Pancreas (tissue), 10 donors: ENCODE measurements around the gene S100A6. TPM values are rescaled to one million over a fixed set of nuclear protein-coding genes. Genes with fewer than 3 reads are reported as not detected.

Source experiments
- ATAC-seq, 4 donors: fragments of 200-7000 bp; cut with Tn5 transposase; one replicate each; pipeline versions ENCODE4 v1.8.0 to v1.9.1; 2020; ENCODE audit warnings: mild to moderate bottlenecking in 4 of 4, moderate library complexity in 4 of 4
- DNase-seq, 6 donors: peaks; one replicate each; pipeline ENCODE4 v3.0.0-alpha.2; 2020
- FAIRE-seq: peaks from 2 replicates; lab custom pipeline; 2012; peaks lifted over from hg19 to GRCh38; lab: Jason Lieb, UNC
- H3K27ac ChIP-seq, 4 donors: fragments of 200-600 bp; sonication (generic); 1 replicate in 3 of 4; 2 replicates in 1 of 4; pipeline versions ENCODE4 v1.5.0 to v1.8.0; 2020
- H3K27me3 ChIP-seq, 4 donors: fragments of 200-600 bp; one replicate each; pipeline ENCODE4 v1.8.0; 2021
- H3K36me3 ChIP-seq, 3 donors: fragments of 200-600 bp; sonication (generic) in 1 of 3; one replicate each; pipeline versions ENCODE4 v1.5.0 to v1.8.0; 2020 to 2021
- H3K4me1 ChIP-seq, 3 donors: fragments of 200-600 bp; one replicate each; pipeline ENCODE4 v1.8.0; 2021
- H3K4me3 ChIP-seq, 4 donors: fragments of 200-600 bp; sonication (generic) in 2 of 4; one replicate each; pipeline versions ENCODE4 v1.5.0 to v1.8.0; 2020 to 2021
- H3K9me3 ChIP-seq, 4 donors: fragments of 200-600 bp; one replicate each; pipeline ENCODE4 v1.8.0; 2021
- CTCF ChIP-seq, 4 donors: fragments of 200-600 bp; sonication (generic) in 3 of 4; IDR thresholded peaks; one replicate each; pipeline versions ENCODE4 v1.5.0 to v1.8.0; 2021; ENCODE audit warnings: antibody characterized with exemption in 4 of 4
- WGBS, 2 donors: extraction: QIAGEN DNeasy Blood & Tissue Kit; methylation state at CpG; one replicate each; pipeline ENCODE4 v1.1.7; 2013; 5-methylcytosine and 5-hydroxymethylcytosine counted together
- intact Hi-C, 3 donors: fragments of 100-400 bp; cut with DNase I; formaldehyde crosslinking; loops; one replicate each; pipeline versions ENCODE4 v1.11.1 to v1.14.2; 2022
- polyA plus RNA-seq, 2 donors: library from polyadenylated mRNA; stranded (reverse); fragments of 200-250 nt; gene quantifications; one replicate each; pipeline ENCODE4 v1.2.3, GENCODE V29; 2013
- total RNA-seq, 6 donors: library from RNA; stranded (reverse); fragmentation: NEBNext Ultra II Directional in 4 of 6; extraction: Animal tissue kit (Norgen Biotek cat#: 25700) in 4 of 6; gene quantifications; one replicate each; pipeline versions ENCODE4 v1.2.1 to v1.2.4, GENCODE V29; 2021 to 2023
- donor health status: healthy with polysubstance abuse.
- donor health status: DM: no; HTN: no; CAD: no; lungs with moderate emphysema.
- donor health status: DM: no; HTN: no; CAD: no.
- donor health status: control.
- donor health status: control.
- donor health status: Bipolar disorder and iron deficiency.
- donor health status: DM: yes; HTN: yes; CAD: no.
- donor health status: DM: no; HTN: no; CAD: no.
- donor health status: DM: no; HTN: no; CAD: no.
- donor health status: DM: yes; HTN: yes; CAD: no.

Gene S100A6
- total and polyA plus RNA-seq, 8 donors, result 21.4 to 495 (median 105) TPM

- H3K27ac ChIP-seq, result peak overlapping the region in 2 of 4 donors; percentile 34 to 45
- H3K36me3 ChIP-seq, result no peaks in the 10 kb centered on the region
- intact Hi-C loops, result no loop called here
- FAIRE-seq (no peak), DNase-seq (peak in 4 of 6 donors; percentile 30 to 56 (median 40)), ATAC-seq (peak; percentile 60 to 86 (median 78))
- H3K4me3 ChIP-seq, result no peak overlapping the region
- H3K4me1 ChIP-seq, result no peaks in the 10 kb centered on the region
- H3K27me3 ChIP-seq, result no peaks in the 10 kb centered on the region
- WGBS, 2 donors, result 35 to 43% methylated on average over 12 of the region's 12 CpGs
- no peak for TF ChIP-seq CTCF (IDR thresholded peaks at IDR 0.05)
- no peaks in the 10 kb centered on the region for H3K9me3 ChIP-seq
Observed at GRCh38 chr1:153490272-153491051, 45.3 kb downstream of the S100A6 start.

- Histone ChIP-seq H3K9me3 (no peaks in the 10 kb centered on the region), H3K36me3 (no peaks in the 10 kb centered on the region), H3K4me1 (no peaks in the 10 kb centered on the region), H3K27ac (no peak overlapping the region), H3K27me3 (no peaks in the 10 kb centered on the region), H3K4me3 (no peak overlapping the region)
- DNase-seq (no peak), ATAC-seq (peak in 1 of 4 donors; percentile 36), FAIRE-seq (no peak)
- WGBS, 2 donors, result 14% methylated on average over 4 of the region's 4 CpGs
- no peak for TF ChIP-seq CTCF (IDR thresholded peaks at IDR 0.05)
- intact Hi-C loops, result no loop called here
Observed at GRCh38 chr1:153488731-153489130, 47.1 kb downstream of the S100A6 start.

DNA sequence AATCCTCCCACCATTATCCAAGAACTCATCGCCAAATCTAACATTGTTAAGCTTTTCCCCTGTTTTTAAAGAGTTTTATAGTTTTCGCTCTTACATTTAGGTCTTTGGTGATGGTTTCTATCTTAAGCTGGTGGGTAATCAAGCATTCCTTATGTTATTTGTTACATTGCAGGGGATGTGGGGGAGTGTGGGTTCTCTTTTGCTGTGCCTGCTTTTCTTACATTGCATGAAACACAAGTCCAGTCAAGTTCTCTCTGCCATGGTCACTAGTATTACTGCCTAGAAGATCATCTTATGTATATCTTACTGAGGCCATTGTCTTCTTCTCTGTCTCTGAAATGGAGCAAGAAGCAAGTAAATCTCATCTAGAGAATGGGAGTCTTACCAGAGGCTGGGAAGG is 48.1 kb downstream of the S100A6 start:
- no peaks in the 10 kb centered on the region for H3K9me3 ChIP-seq
- H3K36me3 ChIP-seq, result no peaks in the 10 kb centered on the region
- no peak for ATAC-seq
- H3K27me3 ChIP-seq, result no peaks in the 10 kb centered on the region
- no peak overlapping the region for H3K27ac ChIP-seq
- no peak overlapping the region for H3K4me3 ChIP-seq
- no peak for TF ChIP-seq CTCF (IDR thresholded peaks at IDR 0.05)
- no peak for DNase-seq
- intact Hi-C loops, result no loop called here
- WGBS, 2 donors, result 95 to 100% methylated on average over 2 of the region's 2 CpGs
- FAIRE-seq, result no peak
- no peaks in the 10 kb centered on the region for H3K4me1 ChIP-seq

DNA sequence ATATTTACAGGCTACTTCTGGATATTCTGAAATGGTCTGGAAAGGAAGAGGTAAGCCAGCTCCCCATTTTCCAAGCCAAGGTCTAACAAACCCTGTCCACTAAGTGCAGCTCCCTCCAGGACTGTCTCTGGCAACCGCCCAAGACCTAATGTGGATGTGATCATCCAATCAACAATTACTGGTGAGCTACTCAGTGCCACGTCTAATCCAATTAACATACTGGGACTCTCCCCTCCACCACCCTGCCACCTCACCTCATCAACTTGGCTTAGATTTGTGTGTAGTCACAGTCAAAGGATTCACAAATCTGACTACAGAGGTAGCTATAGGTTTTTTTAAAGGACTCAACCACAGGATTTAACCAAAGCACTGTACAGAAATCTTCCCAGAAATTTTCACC is 49.9 kb downstream of the S100A6 start:
- FAIRE-seq, result no peak
- H3K27ac ChIP-seq, result no peak overlapping the region
- H3K9me3 ChIP-seq, result no peaks in the 10 kb centered on the region
- H3K4me1 ChIP-seq, result no peaks in the 10 kb centered on the region
- H3K4me3 ChIP-seq, result no peak overlapping the region
- no peak for DNase-seq
- 54 to 56% methylated on average over 2 of the region's 2 CpGs for WGBS, 2 donors
- no peaks in the 10 kb centered on the region for H3K27me3 ChIP-seq
- H3K36me3 ChIP-seq, result no peaks in the 10 kb centered on the region
- ATAC-seq, result no peak
- intact Hi-C loops, result no loop called here
- no peak for TF ChIP-seq CTCF (IDR thresholded peaks at IDR 0.05)

Other genes with a start within 250 kb of the S100A6 start
- not detected for gene PGLYRP3, start 223.0 kb downstream of the S100A6 start, total RNA-seq
- not detected for gene PGLYRP3, start 223.0 kb downstream of the S100A6 start, polyA plus RNA-seq
- gene PGLYRP4, start 187.2 kb downstream of the S100A6 start, total RNA-seq, result under 1 TPM in 1 of 6 donors, not detected in 5; 0.37 TPM
- not detected for gene PGLYRP4, start 187.2 kb downstream of the S100A6 start, polyA plus RNA-seq
- 10 to 100 TPM in 3 of 6 donors, 1 to 10 TPM in 3; 3.9 to 49.0 (median 21.2) TPM for gene S100A9, start 178.1 kb downstream of the S100A6 start, total RNA-seq
- gene S100A9, start 178.1 kb downstream of the S100A6 start, polyA plus RNA-seq, result 10 to 100 TPM; 51.4 to 79.6 TPM
- gene S100A12, start 160.4 kb downstream of the S100A6 start, total RNA-seq, result 1 to 10 TPM in 3 of 6 donors, under 1 TPM in 2, not detected in 1; 0.44 to 3.3 (median 1.1) TPM
- gene S100A12, start 160.4 kb downstream of the S100A6 start, polyA plus RNA-seq, result 1 to 10 TPM; 2.6 to 5.2 TPM
- 10 to 100 TPM in 3 of 6 donors, 1 to 10 TPM in 3; 2.0 to 36.1 (median 12.1) TPM for gene S100A8, start 144.9 kb downstream of the S100A6 start, total RNA-seq
- gene S100A8, start 144.9 kb downstream of the S100A6 start, polyA plus RNA-seq, result 10 to 100 TPM; 26.1 to 41.9 TPM
- gene S100A7A, start 119.5 kb downstream of the S100A6 start, total RNA-seq, result not detected
- not detected for gene S100A7A, start 119.5 kb downstream of the S100A6 start, polyA plus RNA-seq
- gene S100A7, start 75.3 kb downstream of the S100A6 start, total RNA-seq, result not detected
- gene S100A7, start 75.3 kb downstream of the S100A6 start, polyA plus RNA-seq, result not detected
- not detected for gene S100A5, start 4.9 kb upstream of the S100A6 start, total RNA-seq
- not detected for gene S100A5, start 4.9 kb upstream of the S100A6 start, polyA plus RNA-seq
- 10 to 100 TPM in 4 of 6 donors, 1 to 10 TPM in 2; 5.0 to 40.9 (median 24.4) TPM for gene S100A4, start 9.8 kb upstream of the S100A6 start, total RNA-seq
- 100 to 1,000 TPM in 1 of 2 donors, 10 to 100 TPM in 1; 88.6 to 149 TPM for gene S100A4, start 9.8 kb upstream of the S100A6 start, polyA plus RNA-seq
- gene S100A3, start 13.3 kb upstream of the S100A6 start, total RNA-seq, result under 1 TPM in 3 of 6 donors, not detected in 3; 0.20 to 0.70 (median 0.66) TPM
- gene S100A3, start 13.3 kb upstream of the S100A6 start, polyA plus RNA-seq, result 1 to 10 TPM in 1 of 2 donors, under 1 TPM in 1; 0.38 to 1.1 TPM
- 1 to 10 TPM in 1 of 6 donors, under 1 TPM in 3, not detected in 2; 0.60 to 2.1 (median 0.68) TPM for gene S100A2, start 29.9 kb upstream of the S100A6 start, total RNA-seq
- 1 to 10 TPM; 1.9 to 2.8 TPM for gene S100A2, start 29.9 kb upstream of the S100A6 start, polyA plus RNA-seq
- gene S100A16, start 77.1 kb upstream of the S100A6 start, total RNA-seq, result 10 to 100 TPM in 4 of 6 donors, 1 to 10 TPM in 2; 8.1 to 30.8 (median 13.4) TPM
- gene S100A16, start 77.1 kb upstream of the S100A6 start, polyA plus RNA-seq, result 10 to 100 TPM; 31.1 to 43.9 TPM
- gene S100A14, start 80.3 kb upstream of the S100A6 start, total RNA-seq, result 10 to 100 TPM in 4 of 6 donors, 1 to 10 TPM in 2; 3.6 to 21.6 (median 11.1) TPM
- gene S100A14, start 80.3 kb upstream of the S100A6 start, polyA plus RNA-seq, result 10 to 100 TPM; 20.2 to 23.7 TPM
- 10 to 100 TPM; 22.0 to 47.3 (median 30.5) TPM for gene S100A13, start 91.5 kb upstream of the S100A6 start, total RNA-seq
- 100 to 1,000 TPM; 105 to 125 TPM for gene S100A13, start 91.5 kb upstream of the S100A6 start, polyA plus RNA-seq
- gene S100A1, start 92.4 kb upstream of the S100A6 start, total RNA-seq, result 10 to 100 TPM in 1 of 6 donors, 1 to 10 TPM in 5; 1.9 to 14.0 (median 4.0) TPM
- 1 to 10 TPM; 2.5 to 7.9 TPM for gene S100A1, start 92.4 kb upstream of the S100A6 start, polyA plus RNA-seq
- gene CHTOP, start 98.1 kb upstream of the S100A6 start, total RNA-seq, result 10 to 100 TPM; 27.9 to 49.2 (median 34.8) TPM
- 10 to 100 TPM; 54.9 to 87.4 TPM for gene CHTOP, start 98.1 kb upstream of the S100A6 start, polyA plus RNA-seq
- gene SNAPIN, start 122.7 kb upstream of the S100A6 start, total RNA-seq, result 10 to 100 TPM in 3 of 6 donors, 1 to 10 TPM in 3; 7.5 to 17.8 (median 10.2) TPM
- gene SNAPIN, start 122.7 kb upstream of the S100A6 start, polyA plus RNA-seq, result 10 to 100 TPM; 13.5 to 27.3 TPM
- 10 to 100 TPM; 30.5 to 63.2 (median 54.3) TPM for gene ILF2, start 135.0 kb upstream of the S100A6 start, total RNA-seq
- gene ILF2, start 135.0 kb upstream of the S100A6 start, polyA plus RNA-seq, result 10 to 100 TPM; 25.7 to 61.3 TPM
- 1 to 10 TPM; 1.6 to 6.9 (median 3.6) TPM for gene NPR1, start 142.7 kb upstream of the S100A6 start, total RNA-seq
- 10 to 100 TPM; 10.2 to 11.8 TPM for gene NPR1, start 142.7 kb upstream of the S100A6 start, polyA plus RNA-seq
- 10 to 100 TPM; 13.5 to 41.4 (median 18.8) TPM for gene INTS3, start 192.1 kb upstream of the S100A6 start, total RNA-seq
- 10 to 100 TPM; 45.1 to 56.2 TPM for gene INTS3, start 192.1 kb upstream of the S100A6 start, polyA plus RNA-seq
- 10 to 100 TPM in 3 of 6 donors, 1 to 10 TPM in 3; 9.0 to 23.6 (median 10.8) TPM for gene SLC27A3, start 239.4 kb upstream of the S100A6 start, total RNA-seq
- 10 to 100 TPM; 46.9 to 64.0 TPM for gene SLC27A3, start 239.4 kb upstream of the S100A6 start, polyA plus RNA-seq